Pulmonary artery endothelial cell (primary cell): ENCODE results near the gene GNPNAT1. TPM values are rescaled to one million over a fixed set of nuclear protein-coding genes. Genes with fewer than 3 reads are reported as not detected.
"Not testable (repeated sequence)": the region's sequence is repeated elsewhere in the genome, so short reads cannot be mapped to it uniquely, and the experiment has no call there.

Experiments
- DNase-seq: peaks from one replicate; pipeline ENCODE4 v3.0.0-alpha.2; 2011; ENCODE audit warnings: low read depth, low spot score
- total RNA-seq: library from RNA; depleted of rRNA; stranded (reverse); fragments of >200 nt; gene quantifications from 2 replicates; pipeline ENCODE4 v1.2.3, GENCODE V29; 2014

GNPNAT1 gene
- total RNA-seq, 1 donor from 2014 or later: 46.2 TPM

DNA sequence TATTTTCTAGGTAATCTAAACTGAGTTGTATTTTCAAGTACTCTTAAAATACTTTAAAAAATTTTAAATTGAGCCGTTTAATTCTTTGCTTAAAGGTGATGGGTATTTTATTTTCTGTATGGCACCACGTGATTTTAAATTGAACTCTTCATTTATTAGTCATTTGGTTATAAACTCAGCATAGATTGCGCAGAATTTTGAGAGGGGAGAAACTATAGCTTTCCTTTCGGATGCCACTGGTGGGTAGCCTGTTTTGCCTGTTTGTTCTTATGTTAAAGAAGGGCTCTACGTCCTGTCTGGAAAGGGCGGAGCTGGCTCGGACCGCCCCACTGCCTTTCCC is 61.9 kb downstream of the GNPNAT1 start:
- no peak for DNase-seq

- not testable (repeated sequence) for DNase-seq
These were observed 62.4 kb downstream of the GNPNAT1 start for GRCh38 chr14:52729035-52729434.

- not testable (repeated sequence) for DNase-seq
These were observed 63.9 kb downstream of the GNPNAT1 start for GRCh38 chr14:52727509-52727908.

Other genes with a start within 250 kb of the GNPNAT1 start
- gene TXNDC16, start 239.1 kb downstream of the GNPNAT1 start, total RNA-seq: 3.2 and 3.4 TPM in 2 replicates
- gene GPR137C, start 238.8 kb downstream of the GNPNAT1 start, total RNA-seq: 0.79 and 1.6 TPM in 2 replicates
- 63.3 and 81.4 TPM in 2 replicates for gene ERO1A, start 96.0 kb downstream of the GNPNAT1 start, total RNA-seq
- gene PSMC6, start 84.4 kb downstream of the GNPNAT1 start, total RNA-seq: 95.8 and 154 TPM in 2 replicates
- gene STYX, start 61.4 kb downstream of the GNPNAT1 start, total RNA-seq: 20.0 and 26.4 TPM in 2 replicates
- gene FERMT2, start 159.4 kb upstream of the GNPNAT1 start, total RNA-seq: 112 and 125 TPM in 2 replicates